Activated CD8-positive, alpha-beta memory T cell treated with anti-CD3 and anti-CD28 coated beads for 48 hours (primary cell): ENCODE data around the gene DNAJC2.

Experiments used
- DNase-seq, 3 experiments: peaks; one replicate each; pipeline ENCODE4 v3.0.0-alpha.2; 2020; ENCODE audit warnings: low read depth in 2 of 3, low spot score in 2 of 3

DNAJC2 gene, protein sequence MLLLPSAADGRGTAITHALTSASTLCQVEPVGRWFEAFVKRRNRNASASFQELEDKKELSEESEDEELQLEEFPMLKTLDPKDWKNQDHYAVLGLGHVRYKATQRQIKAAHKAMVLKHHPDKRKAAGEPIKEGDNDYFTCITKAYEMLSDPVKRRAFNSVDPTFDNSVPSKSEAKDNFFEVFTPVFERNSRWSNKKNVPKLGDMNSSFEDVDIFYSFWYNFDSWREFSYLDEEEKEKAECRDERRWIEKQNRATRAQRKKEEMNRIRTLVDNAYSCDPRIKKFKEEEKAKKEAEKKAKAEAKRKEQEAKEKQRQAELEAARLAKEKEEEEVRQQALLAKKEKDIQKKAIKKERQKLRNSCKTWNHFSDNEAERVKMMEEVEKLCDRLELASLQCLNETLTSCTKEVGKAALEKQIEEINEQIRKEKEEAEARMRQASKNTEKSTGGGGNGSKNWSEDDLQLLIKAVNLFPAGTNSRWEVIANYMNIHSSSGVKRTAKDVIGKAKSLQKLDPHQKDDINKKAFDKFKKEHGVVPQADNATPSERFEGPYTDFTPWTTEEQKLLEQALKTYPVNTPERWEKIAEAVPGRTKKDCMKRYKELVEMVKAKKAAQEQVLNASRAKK

GRCh38 chr7:103344453-103345149, at the start of gene DNAJC2:
Gene DNAJC2, minus strand, starts transcription at chr7:103344767. Its CDS starts 145 bp downstream, at chr7:103344622.
- peak; percentile 47 to 68 (median 55) for DNase-seq

- no peak for DNase-seq
Observed at GRCh38 chr7:103391976-103392375, 47.4 kb upstream of the DNAJC2 start.

GRCh38 chr7:103391150-103391549, 46.6 kb upstream of the DNAJC2 start:
- no peak for DNase-seq

DNA sequence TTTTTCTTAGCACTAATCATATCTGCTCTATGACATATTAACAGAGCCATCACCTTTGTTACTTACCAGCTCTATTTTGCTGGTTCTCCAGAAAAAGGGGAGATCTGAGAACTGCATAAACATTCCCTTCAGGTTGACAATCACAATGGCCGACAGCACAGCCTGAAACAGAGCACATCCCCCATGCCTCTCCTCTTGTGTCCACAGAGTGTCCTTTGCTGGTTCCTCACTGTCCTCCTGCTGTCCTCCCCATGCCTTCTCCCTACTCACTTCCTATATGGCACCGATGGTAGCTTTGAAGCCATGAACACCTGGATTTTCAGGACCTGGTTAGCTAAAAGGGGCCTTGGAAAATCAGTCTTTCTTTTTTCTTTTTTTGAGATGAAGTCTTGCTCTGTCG, 44.7 kb upstream of the DNAJC2 start:
- no peak for DNase-seq

DNA sequence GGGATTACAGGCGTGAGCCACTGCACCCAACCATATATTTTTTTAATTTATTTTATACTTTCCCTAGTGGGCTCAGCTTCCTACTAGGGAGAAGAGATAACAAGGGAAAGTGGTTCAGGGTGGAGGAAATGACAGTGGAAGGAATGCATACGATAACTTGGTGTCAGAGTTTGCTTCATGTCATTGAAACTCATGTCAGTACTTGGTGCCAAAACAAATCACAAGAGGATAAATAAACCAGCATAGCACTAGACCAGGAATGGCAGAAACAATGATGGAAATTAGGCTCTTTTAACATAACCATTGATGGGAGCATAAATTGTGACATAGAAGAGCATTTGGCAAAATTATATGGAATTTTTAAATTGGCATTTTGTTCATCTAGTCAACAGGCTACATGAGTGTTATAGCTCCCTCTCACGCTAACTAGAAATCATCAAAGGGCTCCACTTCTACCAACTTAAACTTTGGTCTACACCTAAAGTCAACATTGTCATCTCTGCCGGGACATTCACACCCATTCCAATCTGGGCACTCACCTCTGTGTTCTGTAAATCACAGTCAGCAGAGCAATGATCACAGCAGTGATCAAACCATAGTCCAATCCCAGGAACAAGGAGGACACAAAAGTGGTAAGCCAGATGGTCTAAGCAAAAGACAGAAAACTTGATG, 44.0 kb upstream of the DNAJC2 start:
- no peak for DNase-seq

- no peak for DNase-seq
Observed at GRCh38 chr7:103387242-103387641, 42.7 kb upstream of the DNAJC2 start.

- no peak for DNase-seq
Observed at GRCh38 chr7:103382032-103382402, 37.5 kb upstream of the DNAJC2 start.

GRCh38 chr7:103381280-103382031, 36.9 kb upstream of the DNAJC2 start:
- DNase-seq = no peak

DNA sequence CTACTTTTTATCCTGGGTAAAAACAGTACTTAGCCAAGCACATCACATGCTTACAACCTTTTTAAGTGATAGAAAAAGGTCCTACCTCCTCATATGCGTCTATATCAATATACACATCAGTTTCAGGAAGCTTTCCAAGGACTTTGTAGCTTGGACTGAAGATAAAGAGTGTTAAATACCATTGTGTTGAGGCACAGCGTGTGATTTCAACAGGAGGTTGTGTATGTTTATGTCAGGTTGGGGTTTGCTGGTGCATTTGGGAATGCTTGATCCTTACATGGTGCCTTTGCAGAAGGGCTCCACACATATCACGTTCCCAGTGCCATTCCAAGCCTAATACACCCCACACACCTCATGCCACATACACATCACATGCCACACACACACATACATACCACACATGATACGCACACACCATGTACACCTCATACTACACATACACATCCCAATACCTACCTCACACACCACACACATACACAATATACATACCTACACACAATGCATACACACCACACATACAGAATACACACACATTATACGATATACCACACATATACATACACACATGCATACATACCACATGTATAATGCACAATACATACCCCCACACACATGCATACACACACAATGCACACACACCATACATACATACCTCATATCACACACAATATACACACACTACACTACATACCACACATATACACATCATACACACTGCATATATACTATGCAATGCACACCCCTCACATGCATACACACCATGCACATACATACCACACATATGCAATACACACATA, 36.0 kb upstream of the DNAJC2 start:
- DNase-seq = no peak

GRCh38 chr7:103379270-103379975, 34.9 kb upstream of the DNAJC2 start:
- DNase-seq = no peak

DNA sequence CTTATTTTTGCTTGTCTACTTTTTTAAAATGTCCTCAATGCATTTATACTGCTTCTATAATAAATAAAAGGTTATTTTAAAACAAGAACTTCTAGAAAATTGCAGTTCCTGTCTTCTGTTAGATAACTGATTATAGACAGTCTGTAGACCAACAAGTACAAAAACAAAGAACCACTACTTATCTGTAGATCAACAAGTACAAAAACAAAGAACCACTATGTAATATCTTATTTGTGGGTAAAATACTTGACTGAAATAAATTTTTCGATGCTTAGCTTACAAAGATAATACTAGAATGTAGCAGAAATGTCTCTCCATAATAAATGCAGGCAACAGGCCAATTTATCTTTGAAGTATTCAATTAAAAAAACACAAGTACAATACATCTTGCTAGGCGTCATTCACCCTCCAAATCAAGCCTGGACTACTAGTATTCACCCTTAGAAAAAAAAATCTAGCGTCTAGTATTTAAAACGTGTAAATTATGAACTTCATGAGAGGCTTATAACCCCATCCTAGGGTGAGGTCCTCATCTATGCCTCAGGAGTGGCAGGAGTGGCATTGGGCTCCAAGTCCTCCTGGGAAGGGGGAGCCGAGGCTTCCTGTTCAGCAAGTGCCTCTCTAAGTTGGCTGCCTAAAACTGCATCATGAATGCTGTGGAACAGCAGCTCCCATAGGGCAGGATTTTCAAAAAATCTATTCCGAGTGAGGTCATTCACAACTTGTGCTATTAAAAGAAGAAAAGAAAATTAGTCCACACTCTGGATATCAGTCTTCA, 29.5 kb upstream of the DNAJC2 start:
- DNase-seq = no peak

DNA sequence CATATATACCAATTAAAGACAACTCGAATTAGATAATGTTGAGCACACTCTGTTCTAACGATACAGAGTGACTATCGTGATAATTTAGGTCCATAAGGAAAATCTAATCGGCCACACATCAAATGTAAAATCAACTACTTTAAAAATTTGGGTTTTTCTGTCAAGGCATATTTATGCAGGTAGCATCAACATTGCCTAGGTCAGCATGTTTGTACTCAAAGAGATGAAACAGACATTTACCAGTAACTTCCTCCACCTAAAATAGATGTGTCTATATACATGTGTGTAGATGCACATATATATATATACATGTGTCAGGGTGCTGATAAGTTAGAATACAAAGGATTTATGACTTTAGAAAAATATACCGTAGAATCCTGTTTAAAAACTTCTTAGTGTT, 24.9 kb upstream of the DNAJC2 start:
- DNase-seq = no peak

GRCh38 chr7:103349805-103350204, 5.2 kb upstream of the DNAJC2 start:
- DNase-seq = no peak

GRCh38 chr7:103348959-103349358, 4.4 kb upstream of the DNAJC2 start:
- no peak for DNase-seq

- DNase-seq = no peak
Observed at GRCh38 chr7:103348452-103348851, 3.9 kb upstream of the DNAJC2 start.

DNA sequence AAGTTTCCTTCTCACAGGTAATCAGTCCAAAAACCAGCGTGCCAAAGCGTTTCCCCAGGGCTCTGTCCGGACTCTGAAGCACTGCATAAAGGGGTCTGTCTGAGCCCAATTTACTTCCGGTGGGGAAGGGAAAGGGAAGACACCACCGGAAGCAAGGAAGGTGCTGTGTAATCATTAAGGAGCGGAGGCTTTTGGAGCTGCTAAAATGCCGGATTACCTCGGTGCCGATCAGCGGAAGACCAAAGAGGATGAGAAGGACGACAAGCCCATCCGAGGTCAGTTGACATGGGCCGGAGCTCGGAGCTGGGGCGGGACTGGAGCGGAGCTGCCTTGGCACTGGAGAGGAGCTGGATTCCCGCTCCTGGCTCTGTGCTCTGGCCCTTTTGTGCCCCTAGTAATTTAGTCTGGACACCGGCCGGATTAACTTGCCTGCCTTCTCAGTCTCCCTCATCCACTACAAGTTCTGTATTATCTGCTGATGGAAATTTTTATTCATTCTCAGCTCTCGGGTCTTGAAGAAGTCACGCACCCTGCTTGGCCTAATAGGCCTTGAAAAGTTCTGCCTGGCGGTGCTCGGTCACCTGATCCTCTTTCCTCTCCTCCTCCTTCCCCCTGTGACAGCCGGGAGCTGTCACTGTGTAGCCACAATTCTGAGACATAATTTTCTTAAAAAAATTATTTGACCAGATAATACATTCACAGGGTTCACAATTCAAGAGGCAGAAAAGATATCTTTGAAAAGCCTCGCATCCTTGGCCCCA, 3.1 kb upstream of the DNAJC2 start, which contains the start of gene PSMC2:
Gene PSMC2, plus strand, starts transcription at position 137 of the 761 bp plus-strand sequence. Its CDS starts 69 bp downstream, at position 206.
- DNase-seq = peak; percentile 44 to 56 (median 44)

DNA sequence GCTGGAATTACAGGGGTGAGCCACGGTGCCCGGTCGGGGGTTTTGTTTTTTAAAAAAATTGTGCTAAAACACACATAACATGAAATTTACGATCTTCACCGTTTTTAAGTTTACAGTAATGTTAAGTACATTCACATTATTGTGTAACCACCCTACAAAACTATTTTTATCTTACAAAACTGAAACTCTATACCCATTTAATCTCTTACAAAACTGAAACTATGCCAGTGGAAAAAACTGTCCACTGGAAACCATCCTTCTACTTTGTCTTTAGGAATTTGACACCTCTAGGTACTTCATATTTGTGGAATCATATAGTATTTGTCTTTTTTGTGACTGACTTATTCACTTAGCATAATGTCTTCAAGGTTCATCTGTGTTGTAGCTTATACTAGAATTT, 1.8 kb upstream of the DNAJC2 start:
- DNase-seq = no peak
